Measurements from ENCODE around the gene GCK.

- no peak for TF ChIP-seq CTCF (IDR thresholded peaks at IDR 0.05)
- TF ChIP-seq EP300 (IDR thresholded peaks at IDR 0.05), result no peak
- no peak for TF ChIP-seq POLR2A (IDR thresholded peaks at IDR 0.05)
Measured at GRCh38 chr7:44195889-44196288, 6.7 kb upstream of the GCK start.

Measured in sigmoid colon (tissue), 4 donors.